GM21528 (cell line): ENCODE measurements around the gene HERC2.

Experiments
- ATAC-seq: cut with Tn5 transposase; IDR thresholded peaks from one replicate; pipeline ENCODE4 v1.9.1; 2021; ENCODE audit warnings: mild to moderate bottlenecking, moderate library complexity; ENCODE audit not compliant: unreplicated experiment, low FRiP score

Gene HERC2

GRCh38 chr15:28075573-28075972, 246.4 kb downstream of the HERC2 start:
- no peak for ATAC-seq

- ATAC-seq = no peak
These were observed 253.0 kb downstream of the HERC2 start for GRCh38 chr15:28068930-28069329.

GRCh38 chr15:28066231-28066630, 255.7 kb downstream of the HERC2 start:
- no peak for ATAC-seq
